GM23248 (cell line): ENCODE measurements around the gene PEAK1. TPM values are rescaled to one million over a fixed set of nuclear protein-coding genes. Genes with fewer than 3 reads are reported as not detected.
A peak's percentile ranks its signal among the peaks of the same experiment; 100 is the strongest.

Experiments used
- DNase-seq: peaks from one replicate; pipeline ENCODE4 v3.0.0-alpha.2; 2015
- H2AFZ ChIP-seq: fragments of 200-600 bp; sonication (generic); 2 replicates; pipeline ENCODE4 v1.6.1; 2016; ENCODE audit warnings: antibody characterized with exemption
- H3F3A ChIP-seq: fragments of 200-600 bp; sonication (generic); 2 replicates; pipeline ENCODE4 v1.6.1; 2016; ENCODE audit warnings: mild to moderate bottlenecking, antibody characterized with exemption, mixed run types; ENCODE audit not compliant: insufficient read depth
- H3K27ac ChIP-seq: fragments of 200-600 bp; sonication (generic); 2 replicates; pipeline ENCODE4 v1.5.1; 2016; ENCODE audit warnings: mild to moderate bottlenecking
- H3K27me3 ChIP-seq: fragments of 200-600 bp; sonication (generic); replicated peaks from 2 replicates; pipeline ENCODE4 v1.6.1; 2016; ENCODE audit warnings: mild to moderate bottlenecking; ENCODE audit not compliant: insufficient read depth
- H3K36me3 ChIP-seq: fragments of 200-600 bp; sonication (generic); 2 replicates; pipeline ENCODE4 v1.6.1; 2016; ENCODE audit warnings: low read depth, mild to moderate bottlenecking
- H3K4me1 ChIP-seq: fragments of 200-600 bp; sonication (generic); 2 replicates; pipeline ENCODE4 v1.6.1; 2016; ENCODE audit warnings: mild to moderate bottlenecking; ENCODE audit not compliant: insufficient read depth
- H3K4me2 ChIP-seq: fragments of 200-600 bp; sonication (generic); one replicate; pipeline ENCODE4 v1.6.1; 2016; ENCODE audit warnings: mild to moderate bottlenecking; ENCODE audit not compliant: unreplicated experiment
- H3K4me3 ChIP-seq: fragments of 200-600 bp; sonication (generic); 2 replicates; pipeline ENCODE4 v1.5.1; 2016; ENCODE audit warnings: mild to moderate bottlenecking
- H3K79me2 ChIP-seq: fragments of 200-600 bp; sonication (generic); 2 replicates; pipeline ENCODE4 v1.6.1; 2016; ENCODE audit warnings: mild to moderate bottlenecking; ENCODE audit not compliant: insufficient read depth
- H3K9ac ChIP-seq: fragments of 200-600 bp; sonication (generic); 2 replicates; pipeline ENCODE4 v1.6.1; 2016; ENCODE audit warnings: mild to moderate bottlenecking
- H3K9me2 ChIP-seq: fragments of 200-600 bp; sonication (generic); 2 replicates; pipeline ENCODE4 v1.6.1; 2016; ENCODE audit warnings: mixed run types, mild to moderate bottlenecking, moderate library complexity; ENCODE audit not compliant: insufficient read depth
- H3K9me3 ChIP-seq: fragments of 200-600 bp; sonication (generic); one replicate; pipeline ENCODE4 v1.6.1; 2017; ENCODE audit warnings: low read depth
- H4K20me1 ChIP-seq: fragments of 200-600 bp; sonication (generic); 2 replicates; pipeline ENCODE4 v1.6.0; 2016; ENCODE audit not compliant: insufficient read depth
- EZH2 ChIP-seq: fragments of 200-600 bp; sonication (generic); IDR thresholded peaks from 2 replicates; pipeline ENCODE4 v1.6.1; 2018; ENCODE audit warnings: antibody characterized with exemption, mild to moderate bottlenecking; ENCODE audit not compliant: insufficient read depth, poor library complexity, severe bottlenecking
- EZH2phosphoT487 ChIP-seq: fragments of 200-600 bp; sonication (generic); IDR thresholded peaks from 2 replicates; pipeline ENCODE4 v1.6.1; 2018; ENCODE audit warnings: antibody characterized with exemption, moderate library complexity, mild to moderate bottlenecking, low read depth; ENCODE audit not compliant: insufficient read depth
- WGBS, 2 experiments: methylation state at CpG; one replicate each; pipeline ENCODE4 v1.1.6; 2015 to 2017; ENCODE audit warnings: low lambda C conversion rate in 2 of 2, low coverage in 1 of 2; ENCODE audit errors: missing lambda C conversion rate in 2 of 2; 5-methylcytosine and 5-hydroxymethylcytosine counted together
- in situ Hi-C: fragments of 300-500 bp; cut with MboI; formaldehyde crosslinking; loops from 2 replicates; pipeline ENCODE4 v1.15.0; 2020
- polyA plus RNA-seq: library from polyadenylated mRNA; unstranded; fragments of >200 nt; fragmentation: Nextera tagmentation; extraction: Ambion mirVana; gene quantifications from 2 replicates; pipeline ENCODE4 v1.2.1, GENCODE V29; 2016
- total RNA-seq: library from RNA; depleted of rRNA; stranded (reverse); fragments of >200 nt; shearing (Covaris generic); gene quantifications from 2 replicates; pipeline ENCODE4 v1.2.3, GENCODE V29; 2014

The PEAK1 gene
- total and polyA plus RNA-seq, 2 experiments from 2014 or later, result 22.4 to 74.5 TPM

- H3K9me2 ChIP-seq, result no peaks in the 10 kb centered on the region
- H4K20me1 ChIP-seq, result no peaks in the 10 kb centered on the region
- 0 out of 2 replicates have a peak, but pooled peaks cover 4% of the 10 kb centered on the region for H3K36me3 ChIP-seq
- TF ChIP-seq EZH2phosphoT487, result no peak
- in situ Hi-C loops, result no loop called here
- 82% methylated on average over 1 of the region's 1 CpG for WGBS, 2 experiments
- no peak overlapping the region for H3K4me2 ChIP-seq
- no peak overlapping the region for H3K27ac ChIP-seq
- H2AFZ ChIP-seq, result no peak overlapping the region
- no peak for DNase-seq
- no peaks in the 10 kb centered on the region for H3K9me3 ChIP-seq
- no peaks in the 10 kb centered on the region for H3K27me3 ChIP-seq
- peaks cover 80% of the 10 kb centered on the region for H3K79me2 ChIP-seq
- H3F3A ChIP-seq, result peaks cover 18% of the 10 kb centered on the region
- H3K9ac ChIP-seq, result no peak overlapping the region
- no peak overlapping the region for H3K4me3 ChIP-seq
- peaks cover 14% of the 10 kb centered on the region for H3K4me1 ChIP-seq
Measured at GRCh38 chr15:77123854-77124253, 296.1 kb downstream of the PEAK1 start.

- H3F3A ChIP-seq, result peaks cover 18% of the 10 kb centered on the region
- TF ChIP-seq EZH2phosphoT487, result no peak
- TF ChIP-seq EZH2, result no peak
- H3K36me3 ChIP-seq, result 0 out of 2 replicates have a peak, but pooled peaks cover 4% of the 10 kb centered on the region
- in situ Hi-C loops, result no loop called here
- H3K27me3 ChIP-seq, result no peaks in the 10 kb centered on the region
- peaks cover 21% of the 10 kb centered on the region for H3K4me1 ChIP-seq
- H3K9ac ChIP-seq, result no peak overlapping the region
- H4K20me1 ChIP-seq, result no peaks in the 10 kb centered on the region
- 50% methylated on average over 2 of the region's 2 CpGs for WGBS, 2 experiments
- no peaks in the 10 kb centered on the region for H3K9me3 ChIP-seq
- DNase-seq, result no peak
- no peak overlapping the region for H2AFZ ChIP-seq
- H3K4me3 ChIP-seq, result no peak overlapping the region
- no peaks in the 10 kb centered on the region for H3K9me2 ChIP-seq
- H3K27ac ChIP-seq, result no peak overlapping the region
- no peak overlapping the region for H3K4me2 ChIP-seq
- H3K79me2 ChIP-seq, result peaks cover 81% of the 10 kb centered on the region
Measured at GRCh38 chr15:77122576-77122975, 297.3 kb downstream of the PEAK1 start.

- no peaks in the 10 kb centered on the region for H3K27me3 ChIP-seq
- H4K20me1 ChIP-seq, result no peaks in the 10 kb centered on the region
- H3K9ac ChIP-seq, result no peak overlapping the region
- no peak overlapping the region for H3K4me3 ChIP-seq
- H3K27ac ChIP-seq, result no peak overlapping the region
- DNase-seq, result no peak
- H3K9me3 ChIP-seq, result no peaks in the 10 kb centered on the region
- TF ChIP-seq EZH2 (no peak), EZH2phosphoT487 (no peak)
- no peak overlapping the region for H2AFZ ChIP-seq
- H3K9me2 ChIP-seq, result no peaks in the 10 kb centered on the region
- no peak overlapping the region for H3K4me2 ChIP-seq
- H3K36me3 ChIP-seq, result 0 out of 2 replicates have a peak, but pooled peaks cover 4% of the 10 kb centered on the region
- peaks cover 82% of the 10 kb centered on the region for H3K79me2 ChIP-seq
- peaks cover 18% of the 10 kb centered on the region for H3F3A ChIP-seq
- peaks cover 21% of the 10 kb centered on the region for H3K4me1 ChIP-seq
- WGBS, 2 experiments, result 100% methylated on average over 1 of the region's 1 CpG
- in situ Hi-C loops, result no loop called here
Measured at GRCh38 chr15:77121599-77121998, 298.3 kb downstream of the PEAK1 start.

- in situ Hi-C loops, result no loop called here
- DNase-seq, result no peak
- TF ChIP-seq EZH2phosphoT487, result no peak
- no peak for TF ChIP-seq EZH2
- H3K4me1 ChIP-seq, result peaks cover 21% of the 10 kb centered on the region
- H2AFZ ChIP-seq, result no peak overlapping the region
- H3K9me2 ChIP-seq, result no peaks in the 10 kb centered on the region
- H3K9ac ChIP-seq, result no peak overlapping the region
- H3K27me3 ChIP-seq, result no peaks in the 10 kb centered on the region
- peaks cover 72% of the 10 kb centered on the region for H3K79me2 ChIP-seq
- H3K9me3 ChIP-seq, result no peaks in the 10 kb centered on the region
- H4K20me1 ChIP-seq, result no peaks in the 10 kb centered on the region
- no peak overlapping the region for H3K4me2 ChIP-seq
- peaks cover 18% of the 10 kb centered on the region for H3F3A ChIP-seq
- H3K27ac ChIP-seq, result no peak overlapping the region
- 58 to 71% methylated on average over 4 of the region's 4 CpGs for WGBS, 2 experiments
- H3K4me3 ChIP-seq, result no peak overlapping the region
- 0 out of 2 replicates have a peak, but pooled peaks cover 4% of the 10 kb centered on the region for H3K36me3 ChIP-seq
Measured at GRCh38 chr15:77120576-77120975, 299.3 kb downstream of the PEAK1 start.

- H3K4me1 ChIP-seq, result peaks cover 21% of the 10 kb centered on the region
- H3K27ac ChIP-seq, result peak overlapping the region; percentile 21
- in situ Hi-C loops, result loop anchor here (10.0 kb wide), 1 partner anchor 415 kb away; no protein-coding TSS in a partner anchor
- 0 out of 2 replicates have a peak overlapping the region, but pooled peaks have one; percentile 4 for H3K9ac ChIP-seq
- no peak for TF ChIP-seq EZH2phosphoT487
- TF ChIP-seq EZH2, result no peak
- H3F3A ChIP-seq, result peaks cover 18% of the 10 kb centered on the region
- H3K79me2 ChIP-seq, result peaks cover 64% of the 10 kb centered on the region
- no peaks in the 10 kb centered on the region for H3K9me3 ChIP-seq
- H4K20me1 ChIP-seq, result no peaks in the 10 kb centered on the region
- no peak overlapping the region for H3K4me3 ChIP-seq
- no peak for DNase-seq
- H3K36me3 ChIP-seq, result no peaks in the 10 kb centered on the region
- no peaks in the 10 kb centered on the region for H3K9me2 ChIP-seq
- 0% methylated on average over 1 of the region's 1 CpG for WGBS, 2 experiments
- no peak overlapping the region for H2AFZ ChIP-seq
- H3K27me3 ChIP-seq, result no peaks in the 10 kb centered on the region
- peak overlapping the region; percentile 61 for H3K4me2 ChIP-seq
Measured at GRCh38 chr15:77119446-77119845, 300.5 kb downstream of the PEAK1 start.
